H9 (cell line): ENCODE data around the gene IFNL3. TPM values are rescaled to one million over a fixed set of nuclear protein-coding genes. Genes with fewer than 3 reads are reported as not detected.
A peak's percentile ranks its signal among the peaks of the same experiment; 100 is the strongest.

Source experiments
- DNase-seq: peaks from one replicate; pipeline ENCODE4 v3.0.0-alpha.2; 2017
- H2AFZ ChIP-seq: one replicate; pipeline ENCODE4 v1.6.1; 2013; ENCODE audit warnings: mild to moderate bottlenecking, low read length, control low read depth, moderate library complexity
- H2AK5ac ChIP-seq: 2 replicates; pipeline ENCODE4 v1.6.1; 2013; ENCODE audit warnings: low read length, control low read depth, mixed read lengths; ENCODE audit not compliant: insufficient read length
- H2BK120ac ChIP-seq: one replicate; pipeline ENCODE4 v1.6.1; 2013; ENCODE audit warnings: low read depth, mild to moderate bottlenecking, low read length, control low read depth, inconsistent platforms; ENCODE audit not compliant: poor library complexity, severe bottlenecking
- H2BK12ac ChIP-seq: 2 replicates; pipeline ENCODE4 v1.6.1; 2013; ENCODE audit warnings: low read length, control low read depth, mixed read lengths, low read depth; ENCODE audit not compliant: insufficient read length
- H2BK15ac ChIP-seq: 2 replicates; pipeline ENCODE4 v1.6.1; 2013; ENCODE audit warnings: low read depth, low read length, control low read depth
- H2BK20ac ChIP-seq: one replicate; pipeline ENCODE4 v1.6.1; 2013; ENCODE audit warnings: low read depth, mild to moderate bottlenecking, low read length, control low read depth, inconsistent platforms; ENCODE audit not compliant: poor library complexity, severe bottlenecking
- H2BK5ac ChIP-seq: 2 replicates; pipeline ENCODE4 v1.6.1; 2013; ENCODE audit warnings: low read length, control low read depth, mixed read lengths; ENCODE audit not compliant: insufficient read length
- H3K14ac ChIP-seq: 2 replicates; pipeline ENCODE4 v1.6.1; 2013; ENCODE audit warnings: low read length, control low read depth; ENCODE audit not compliant: insufficient read depth
- H3K18ac ChIP-seq: 2 replicates; pipeline ENCODE4 v1.6.1; 2013; ENCODE audit warnings: low read depth, mild to moderate bottlenecking, mixed read lengths, low read length, control low read depth; ENCODE audit not compliant: insufficient read length
- H3K23ac ChIP-seq: 2 replicates; pipeline ENCODE4 v1.6.1; 2013; ENCODE audit warnings: low read length, control low read depth, mixed read lengths, low read depth; ENCODE audit not compliant: insufficient read length
- H3K23me2 ChIP-seq: 2 replicates; pipeline ENCODE4 v1.6.1; 2013; ENCODE audit warnings: low read depth, mild to moderate bottlenecking, mixed read lengths, low read length, control low read depth; ENCODE audit not compliant: insufficient read length, poor library complexity, severe bottlenecking
- H3K27ac ChIP-seq: 2 replicates; pipeline ENCODE4 v1.5.1; 2013; ENCODE audit warnings: low read length, control low read depth, mixed read lengths, low read depth; ENCODE audit not compliant: insufficient read length
- H3K27me3 ChIP-seq: 2 replicates; pipeline ENCODE4 v1.6.1; 2013; ENCODE audit warnings: low read length, control low read depth, inconsistent platforms; ENCODE audit not compliant: insufficient read depth
- H3K4ac ChIP-seq: 2 replicates; pipeline ENCODE4 v1.6.1; 2013; ENCODE audit warnings: low read depth, mild to moderate bottlenecking, control low read depth, inconsistent platforms, low read length, moderate library complexity
- H3K4me1 ChIP-seq: 2 replicates; pipeline ENCODE4 v1.6.1; 2013; ENCODE audit warnings: low read length, control low read depth, inconsistent platforms; ENCODE audit not compliant: insufficient read depth
- H3K4me2 ChIP-seq: 2 replicates; pipeline ENCODE4 v1.6.1; 2013; ENCODE audit warnings: low read length, control low read depth, mixed read lengths; ENCODE audit not compliant: insufficient read length, insufficient read depth
- H3K56ac ChIP-seq: 2 replicates; pipeline ENCODE4 v1.6.1; 2013; ENCODE audit warnings: low read depth, mild to moderate bottlenecking, mixed read lengths, low read length, control low read depth; ENCODE audit not compliant: insufficient read length
- H3K79me1 ChIP-seq: 2 replicates; pipeline ENCODE4 v1.6.1; 2013; ENCODE audit warnings: low read depth, mild to moderate bottlenecking, moderate library complexity, low read length, control low read depth, inconsistent platforms; ENCODE audit not compliant: insufficient read depth, poor library complexity, severe bottlenecking
- H3K79me2 ChIP-seq: 2 replicates; pipeline ENCODE4 v1.6.1; 2013; ENCODE audit warnings: low read length, control low read depth, inconsistent platforms; ENCODE audit not compliant: insufficient read depth
- H3K9ac ChIP-seq: 2 replicates; pipeline ENCODE4 v1.6.1; 2013; ENCODE audit warnings: low read length, control low read depth, mixed read lengths; ENCODE audit not compliant: insufficient read length; ENCODE audit errors: extremely low read depth
- H3K9me3 ChIP-seq: one replicate; pipeline ENCODE4 v1.6.1; 2013; ENCODE audit warnings: low read depth, low read length, inconsistent platforms; ENCODE audit not compliant: control insufficient read depth
- H3T11ph ChIP-seq: one replicate; pipeline ENCODE4 v1.6.1; 2013; ENCODE audit warnings: mild to moderate bottlenecking, low read length, control low read depth, inconsistent platforms
- H4K20me1 ChIP-seq: one replicate; pipeline ENCODE4 v1.6.1; 2013; ENCODE audit not compliant: control insufficient read depth, insufficient read length, insufficient read depth
- H4K5ac ChIP-seq: 2 replicates; pipeline ENCODE4 v1.6.1; 2013; ENCODE audit warnings: low read depth, mild to moderate bottlenecking, mixed read lengths, low read length, control low read depth; ENCODE audit not compliant: insufficient read length
- H4K8ac ChIP-seq: replicated peaks from 2 replicates; pipeline ENCODE4 v1.6.1; 2013; ENCODE audit warnings: low read length, control low read depth, mixed read lengths, low read depth; ENCODE audit not compliant: insufficient read length
- H4K91ac ChIP-seq: 2 replicates; pipeline ENCODE4 v1.6.1; 2013; ENCODE audit warnings: low read depth, mild to moderate bottlenecking, moderate library complexity, mixed read lengths, low read length, control low read depth; ENCODE audit not compliant: insufficient read length
- H3K27ac Mint-ChIP-seq, 3 experiments: 2 replicates in 2 of 3; 3 replicates in 1 of 3; pipeline ENCODE4 v1.8.0; 2020 to 2021; ENCODE audit warnings: mixed read lengths in 3 of 3, mild to moderate bottlenecking in 1 of 3, moderate library complexity in 1 of 3
- H3K27me3 Mint-ChIP-seq: 2 replicates; pipeline ENCODE4 v1.8.0; 2021; ENCODE audit warnings: low read depth, mild to moderate bottlenecking, moderate library complexity, mixed read lengths
- H3K36me3 Mint-ChIP-seq, 3 experiments: 2 replicates in 2 of 3; 3 replicates in 1 of 3; pipeline ENCODE4 v1.8.0; 2020 to 2021; ENCODE audit warnings: low read depth in 3 of 3, mixed read lengths in 3 of 3; ENCODE audit not compliant: insufficient read depth in 1 of 3
- H3K4me1 Mint-ChIP-seq, 2 experiments: 2 replicates each; pipeline ENCODE4 v1.8.0; 2020; ENCODE audit warnings: mixed read lengths in 2 of 2
- H3K4me3 Mint-ChIP-seq, 2 experiments: 2 replicates in 1 of 2; 3 replicates in 1 of 2; pipeline ENCODE4 v1.8.0; 2020 to 2021; ENCODE audit warnings: mild to moderate bottlenecking in 2 of 2, mixed read lengths in 2 of 2, moderate library complexity in 1 of 2
- H3K9me3 Mint-ChIP-seq, 2 experiments: 2 replicates in 1 of 2; 3 replicates in 1 of 2; pipeline ENCODE4 v1.8.0; 2020; ENCODE audit warnings: mild to moderate bottlenecking in 2 of 2, mixed read lengths in 2 of 2, moderate library complexity in 1 of 2
- CTCF ChIP-seq: fragments of 200-600 bp; sonication (generic); conservative IDR thresholded peaks from 3 replicates; pipeline ENCODE4 v1.8.0; 2021; ENCODE audit warnings: antibody characterized with exemption, mild to moderate bottlenecking
- WGBS: extraction: QIAGEN DNeasy Blood & Tissue Kit; methylation state at CpG from one replicate; pipeline ENCODE4 v1.1.7; 2013; ENCODE audit warnings: missing lambda C conversion rate, low lambda C conversion rate, mixed read lengths; ENCODE audit not compliant: insufficient read length; ENCODE audit errors: extremely low coverage; 5-methylcytosine and 5-hydroxymethylcytosine counted together
- total RNA-seq: library from RNA; stranded (reverse); gene quantifications from 2 replicates; pipeline ENCODE4 v1.2.1, GENCODE V29; 2021

The IFNL3 gene
- total RNA-seq, 1 experiment from 2014 or later = not detected

DNA sequence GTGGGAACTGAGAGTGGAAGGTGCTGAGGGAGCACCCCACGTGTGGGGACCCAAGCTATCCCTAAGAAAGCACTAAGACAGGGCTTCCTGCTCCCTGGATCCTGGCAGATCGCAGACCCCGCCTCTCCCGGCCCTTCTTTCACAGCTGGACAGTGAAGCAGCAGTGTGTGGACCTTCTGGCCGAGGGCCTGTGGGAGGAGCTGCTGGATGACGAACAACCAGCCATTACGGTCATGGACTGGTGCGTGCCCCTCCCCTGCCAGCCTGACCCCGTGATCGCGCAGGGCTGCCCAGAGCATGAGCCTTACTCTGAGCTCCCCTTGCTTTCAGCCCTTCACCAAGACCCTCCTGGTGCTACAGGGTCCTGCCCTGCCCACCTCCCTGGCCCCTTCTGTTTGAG, 45.8 kb downstream of the IFNL3 start:
- Mint-ChIP-seq H3K9me3 (no peaks in the 10 kb centered on the region; a peak in 1 of 5 replicates), H3K4me1 (peaks cover 10 to 36% of the 10 kb centered on the region in 2 experiments), H3K36me3 (no peaks in the 10 kb centered on the region), H3K27me3 (peaks cover 78% of the 10 kb centered on the region), H3K27ac (no peak overlapping the region; a peak in 1 of 7 replicates), H3K4me3 (no peak overlapping the region)
- H2AFZ ChIP-seq = no peak overlapping the region
- no peaks in the 10 kb centered on the region for H3K79me1 ChIP-seq
- no peak for TF ChIP-seq CTCF
- H3K14ac ChIP-seq = no peak overlapping the region
- no peak overlapping the region for H3K18ac ChIP-seq
- H2BK120ac ChIP-seq = no peak overlapping the region
- H3K23me2 ChIP-seq = peaks cover 7% of the 10 kb centered on the region
- no peak overlapping the region for H3K56ac ChIP-seq
- H3K79me2 ChIP-seq = no peaks in the 10 kb centered on the region
- H2BK15ac ChIP-seq = no peak overlapping the region
- no peaks in the 10 kb centered on the region for H4K20me1 ChIP-seq
- no peak overlapping the region for H3K4me2 ChIP-seq
- no peak overlapping the region for H2BK20ac ChIP-seq
- no peak overlapping the region for H3K4ac ChIP-seq
- H3K4me1 ChIP-seq = no peaks in the 10 kb centered on the region
- no peak overlapping the region for H2BK12ac ChIP-seq
- peaks cover 7% of the 10 kb centered on the region; the same call in 1 of the 2 replicates for H3K27me3 ChIP-seq
- H2BK5ac ChIP-seq = no peak overlapping the region
- peak; percentile 61 for DNase-seq
- no peak overlapping the region for H4K5ac ChIP-seq
- H3K23ac ChIP-seq = no peak overlapping the region
- WGBS = no CpG with 5 or more reads among the region's 11 CpGs
- no peak overlapping the region for H2AK5ac ChIP-seq
- no peak overlapping the region for H4K8ac ChIP-seq
- H3K9ac ChIP-seq = no peak overlapping the region
- H3T11ph ChIP-seq = no peak overlapping the region
- H3K9me3 ChIP-seq = no peaks in the 10 kb centered on the region
- no peak overlapping the region for H4K91ac ChIP-seq
- H3K27ac ChIP-seq = no peak overlapping the region
